ENCODE results near the gene MRTFB.
"Not testable (repeated sequence)": the region's sequence is repeated elsewhere in the genome, so short reads cannot be mapped to it uniquely, and the experiment has no call there.

The MRTFB gene

DNA sequence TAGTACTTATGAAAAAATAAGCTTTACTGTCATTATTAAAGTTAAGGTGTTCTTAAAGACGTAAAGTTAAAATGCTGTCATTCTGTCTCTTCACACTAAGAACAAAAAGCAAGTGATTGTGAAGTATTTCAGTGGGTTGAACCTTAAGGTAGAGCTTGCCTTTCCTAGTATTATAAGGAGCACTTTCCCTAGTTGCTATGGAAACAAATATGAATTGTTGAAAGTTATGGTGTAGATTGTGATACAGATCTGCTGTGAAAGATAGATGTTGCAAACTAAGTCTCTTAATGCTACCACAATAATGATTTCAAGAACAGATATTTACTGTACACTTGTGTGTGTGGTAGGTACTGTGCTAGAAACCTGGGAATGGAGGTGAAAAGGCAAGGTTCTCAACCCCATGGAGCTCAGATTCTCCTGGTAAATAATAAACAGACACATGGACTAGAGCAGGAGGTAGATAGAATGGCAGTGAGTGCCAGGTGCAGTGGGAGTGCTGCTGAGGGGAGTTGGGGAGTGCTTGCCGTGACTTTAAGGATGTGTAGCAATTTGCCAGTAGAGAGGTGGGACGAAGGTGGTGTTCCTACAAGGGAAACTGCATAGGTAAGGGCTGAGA lies 34.7 kb downstream of the MRTFB start:
- DNase-seq (ENCODE audit: low spot score), result no peak

- DNase-seq (ENCODE audit: low spot score), result no peak
These were observed 35.3 kb downstream of the MRTFB start for GRCh38 chr16:14106457-14106856.

- no peak for DNase-seq (ENCODE audit: low spot score)
These were observed 35.8 kb downstream of the MRTFB start for GRCh38 chr16:14106961-14107360.

DNA sequence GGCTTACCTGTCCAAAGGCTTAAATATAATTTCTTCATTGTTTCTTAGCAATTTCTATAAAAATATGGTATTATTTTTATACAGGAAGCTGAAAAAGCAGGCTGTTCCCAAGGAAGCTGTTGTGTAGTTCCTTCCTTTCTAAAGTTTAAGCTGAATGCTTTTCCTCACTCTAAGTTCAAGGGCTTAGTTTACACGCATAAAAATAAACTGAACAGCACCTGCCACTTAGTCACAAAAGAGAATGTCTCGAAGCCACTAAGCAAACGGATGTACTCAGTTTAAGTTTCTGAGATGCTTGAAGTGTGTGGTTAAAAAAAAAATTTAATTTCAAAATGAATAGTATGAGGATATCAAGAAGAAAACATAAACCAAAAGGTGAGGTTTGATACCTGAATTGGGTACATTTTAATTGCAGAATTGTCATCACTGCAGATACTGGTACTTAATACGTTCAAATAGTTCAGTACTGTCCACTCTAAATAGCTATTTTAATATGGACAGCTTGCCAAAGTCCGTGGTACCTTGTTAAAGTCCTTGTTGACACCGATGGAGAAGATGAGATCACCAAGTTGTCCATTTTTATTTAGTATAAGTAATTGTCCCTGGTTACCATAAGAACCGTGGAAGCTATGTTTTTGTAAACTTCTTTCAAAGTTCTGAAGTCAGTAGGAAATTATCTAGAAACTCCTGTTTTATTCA lies 38.1 kb downstream of the MRTFB start:
- DNase-seq (ENCODE audit: low spot score), result no peak

DNA sequence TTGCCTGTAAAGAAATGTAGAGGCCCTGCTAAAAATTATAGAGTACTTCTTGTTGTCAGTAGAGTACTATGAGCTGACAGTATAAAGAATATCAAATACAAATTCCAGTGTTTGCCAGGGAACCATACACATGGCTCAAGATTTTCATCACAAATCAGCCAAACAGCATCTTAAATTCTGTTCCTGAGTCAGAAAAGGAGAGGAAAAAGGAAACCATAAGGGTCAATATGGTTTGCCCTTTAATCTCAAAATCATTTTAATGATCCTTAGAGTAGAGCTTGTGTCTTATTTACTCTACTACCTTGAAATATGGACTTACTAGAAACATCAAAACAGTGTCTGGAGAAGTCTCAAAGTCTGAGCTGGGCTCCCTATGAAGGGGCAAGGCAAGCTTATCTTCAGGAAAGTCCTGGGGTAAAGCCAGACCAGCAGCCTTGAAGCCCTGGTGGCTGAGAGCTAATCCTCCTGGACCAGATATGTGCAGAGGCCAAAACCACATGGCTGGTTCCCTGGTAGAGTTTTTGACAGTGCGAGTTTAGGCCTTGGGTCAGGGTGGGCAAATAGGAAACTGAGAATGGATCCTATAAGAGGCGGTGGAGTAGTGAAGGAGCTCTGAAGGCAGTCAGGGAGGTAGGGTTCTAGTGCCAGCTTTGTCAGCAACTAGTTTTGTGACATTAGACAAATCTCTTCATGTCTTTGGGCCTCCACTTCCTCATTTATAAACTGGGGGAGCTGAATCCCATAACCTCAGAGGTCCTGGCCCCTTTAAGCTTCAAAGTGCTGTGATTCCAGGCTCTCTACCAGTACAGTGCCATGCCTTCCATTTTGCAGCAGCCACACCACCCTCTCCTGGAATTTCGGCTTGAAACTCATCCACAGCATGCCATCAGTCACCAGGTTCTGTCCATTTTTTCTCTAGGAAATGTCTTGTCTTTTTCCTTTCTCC lies 38.9 kb downstream of the MRTFB start:
- DNase-seq (ENCODE audit: low spot score), result no peak

DNA sequence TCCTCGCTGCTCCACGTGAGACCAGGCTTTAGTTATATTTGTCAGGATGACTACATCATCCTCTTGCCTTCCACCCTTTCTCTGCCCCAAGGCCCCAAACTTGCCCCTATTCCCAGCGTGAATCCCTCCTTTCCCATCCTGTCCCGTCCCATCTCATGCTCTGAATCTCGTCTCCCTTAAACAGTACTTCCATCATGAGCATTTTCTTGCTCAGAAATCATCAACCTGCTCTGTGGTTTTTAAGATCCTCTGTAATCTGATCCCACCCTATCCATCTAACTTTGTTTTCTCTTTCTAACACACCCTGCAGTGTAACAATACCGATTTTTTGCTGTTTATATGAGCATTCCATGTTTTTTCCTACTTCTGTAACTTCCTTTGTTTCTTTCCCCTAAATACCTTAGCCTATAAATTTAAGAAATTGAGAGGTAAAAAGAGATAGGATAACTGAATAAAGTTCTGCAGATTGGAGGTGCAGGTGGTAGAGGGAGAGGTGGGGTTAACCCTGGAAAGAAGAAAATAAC lies 39.7 kb downstream of the MRTFB start:
- no peak for DNase-seq (ENCODE audit: low spot score)

GRCh38 chr16:14111713-14112538 lies 40.8 kb downstream of the MRTFB start:
- DNase-seq (ENCODE audit: low spot score), result no peak

DNA sequence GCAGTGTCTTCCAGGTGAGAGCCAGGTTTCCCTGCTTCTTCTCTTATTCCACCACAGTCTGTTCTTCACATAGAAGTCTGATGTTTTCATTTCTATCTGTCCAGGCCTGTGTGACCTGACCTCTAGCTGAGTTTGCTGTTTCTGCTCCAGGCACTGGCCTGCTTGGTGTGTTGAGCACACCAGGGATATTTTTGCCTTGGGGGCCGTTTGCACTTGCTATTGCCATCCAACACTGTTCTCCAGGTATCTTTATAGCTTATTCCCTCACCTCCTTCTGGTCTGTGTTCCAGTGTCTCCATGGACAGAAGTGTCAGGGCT lies 41.4 kb downstream of the MRTFB start:
- DNase-seq (ENCODE audit: low spot score), result no peak

GRCh38 chr16:14113344-14113743 lies 42.2 kb downstream of the MRTFB start:
- DNase-seq (ENCODE audit: low spot score), result no peak

DNA sequence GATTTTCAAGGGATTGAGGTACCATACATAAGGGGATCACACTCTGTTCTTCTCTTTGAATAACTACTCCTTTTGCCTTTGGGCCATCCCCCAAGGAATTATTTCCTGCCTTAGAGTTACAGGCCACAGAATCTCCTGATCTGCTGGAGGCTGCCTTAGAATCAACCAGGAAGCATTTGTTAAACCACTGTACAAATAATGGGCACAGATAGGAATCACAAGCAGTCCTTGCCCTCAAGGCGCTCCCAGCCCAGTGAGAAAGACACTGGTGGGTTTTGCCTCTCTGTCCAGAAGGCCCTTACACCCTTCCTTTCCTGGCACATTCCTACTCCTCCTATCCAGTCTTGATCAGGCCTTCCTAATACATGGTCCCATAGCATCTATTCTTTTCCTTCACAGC lies 45.9 kb downstream of the MRTFB start:
- DNase-seq (ENCODE audit: low spot score), result no peak

- DNase-seq (ENCODE audit: low spot score), result no peak
These were observed 48.7 kb downstream of the MRTFB start for GRCh38 chr16:14119799-14120198.

DNA sequence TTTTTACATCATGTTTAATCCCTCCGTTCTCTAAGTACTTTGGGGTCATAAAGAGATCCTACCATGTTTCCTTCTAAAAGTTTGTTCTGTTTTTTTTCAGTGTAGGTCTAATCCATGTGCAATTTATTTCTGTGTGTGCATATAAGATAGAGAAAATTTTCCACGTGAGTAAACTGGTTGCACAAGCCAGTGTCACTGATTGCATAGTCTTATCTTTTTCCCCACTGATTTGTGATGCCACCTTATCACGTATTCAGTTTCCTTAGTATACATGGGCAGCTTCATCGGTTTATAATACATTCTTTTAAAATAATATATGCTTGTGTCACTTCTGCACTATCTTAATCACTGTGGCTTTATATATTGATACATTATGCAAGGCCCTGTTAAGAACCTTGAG lies 49.2 kb downstream of the MRTFB start:
- DNase-seq (ENCODE audit: low spot score), result no peak

- DNase-seq (ENCODE audit: low spot score), result no peak
These were observed 50.0 kb downstream of the MRTFB start for GRCh38 chr16:14121142-14121541.

DNA sequence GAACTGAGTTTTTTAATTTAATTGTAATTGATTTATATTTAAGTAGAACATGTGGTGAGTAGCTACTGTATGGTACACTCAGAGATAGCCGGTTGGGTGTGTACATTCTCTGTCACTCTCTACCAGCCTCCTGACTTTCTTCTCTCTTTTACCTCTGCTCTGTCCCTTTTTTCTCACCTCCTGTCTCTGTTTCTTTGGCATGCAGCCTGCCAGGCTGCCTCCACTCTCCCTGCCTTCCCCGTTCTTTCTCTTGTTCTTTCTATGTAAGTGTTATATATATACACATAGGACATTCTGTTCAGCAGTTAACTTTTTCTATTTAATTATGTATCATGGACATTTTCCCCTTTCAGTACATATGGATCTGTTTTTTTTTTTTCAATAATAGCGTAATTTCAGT lies 50.8 kb downstream of the MRTFB start:
- no peak for DNase-seq (ENCODE audit: low spot score)

DNA sequence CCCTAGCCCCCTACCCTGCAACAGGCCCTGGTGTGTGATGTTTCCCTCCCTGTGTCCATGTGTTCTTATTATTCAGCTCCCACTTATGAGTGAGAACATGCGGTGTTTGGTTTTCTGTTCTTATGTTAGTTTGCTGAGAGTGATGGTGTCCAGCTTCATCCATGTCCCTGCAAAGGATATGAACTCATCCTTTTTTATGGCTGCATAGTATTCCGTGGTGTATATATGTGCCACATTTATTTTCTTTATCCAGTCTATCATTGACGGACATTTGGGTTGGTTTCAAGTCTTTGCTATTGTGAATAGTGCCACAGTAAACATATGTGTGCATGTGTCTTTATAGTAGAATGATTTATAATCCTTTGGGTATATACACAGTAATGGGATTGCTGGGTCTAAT lies 51.3 kb downstream of the MRTFB start:
- DNase-seq (ENCODE audit: low spot score), result not testable (repeated sequence)

DNA sequence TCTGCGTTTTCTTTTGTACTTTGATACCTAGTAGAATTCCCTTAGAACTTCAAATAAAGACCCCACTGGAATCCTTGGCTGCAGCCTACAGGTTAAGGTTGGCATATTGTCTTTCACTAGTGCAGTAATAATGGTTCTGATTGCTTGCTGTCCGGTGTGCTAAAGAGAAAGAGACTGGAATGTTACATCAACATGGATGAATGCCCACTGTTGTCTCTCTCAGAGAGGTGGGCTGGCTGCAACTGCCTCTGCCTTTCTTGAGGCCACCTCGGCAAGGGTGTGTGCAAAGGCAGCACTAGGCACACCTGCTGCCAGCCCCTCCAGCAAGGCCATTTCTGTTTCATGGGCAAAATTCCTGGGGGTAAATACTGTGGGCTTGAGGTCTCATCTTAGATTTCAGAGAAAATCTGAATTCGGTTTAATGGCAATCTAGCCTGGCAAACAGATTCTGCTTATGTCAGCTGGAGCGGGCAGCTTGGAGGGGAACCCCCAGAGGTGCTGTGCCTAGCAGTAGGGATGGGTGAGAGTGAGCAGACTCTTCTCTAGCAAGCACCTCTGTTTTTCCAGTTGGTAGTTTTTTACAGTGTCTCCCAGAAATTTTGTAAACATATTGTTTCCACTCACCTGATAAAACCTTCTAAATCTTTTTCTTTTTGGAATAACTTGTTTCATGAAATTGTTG lies 54.0 kb downstream of the MRTFB start:
- DNase-seq (ENCODE audit: low spot score), result no peak

- no peak for DNase-seq (ENCODE audit: low spot score)
These were observed 54.6 kb downstream of the MRTFB start for GRCh38 chr16:14125708-14126107.

GRCh38 chr16:14128097-14128496 lies 57.0 kb downstream of the MRTFB start:
- no peak for DNase-seq (ENCODE audit: low spot score)

- DNase-seq (ENCODE audit: low spot score), result no peak
These were observed 58.4 kb downstream of the MRTFB start for GRCh38 chr16:14129502-14129901.

DNA sequence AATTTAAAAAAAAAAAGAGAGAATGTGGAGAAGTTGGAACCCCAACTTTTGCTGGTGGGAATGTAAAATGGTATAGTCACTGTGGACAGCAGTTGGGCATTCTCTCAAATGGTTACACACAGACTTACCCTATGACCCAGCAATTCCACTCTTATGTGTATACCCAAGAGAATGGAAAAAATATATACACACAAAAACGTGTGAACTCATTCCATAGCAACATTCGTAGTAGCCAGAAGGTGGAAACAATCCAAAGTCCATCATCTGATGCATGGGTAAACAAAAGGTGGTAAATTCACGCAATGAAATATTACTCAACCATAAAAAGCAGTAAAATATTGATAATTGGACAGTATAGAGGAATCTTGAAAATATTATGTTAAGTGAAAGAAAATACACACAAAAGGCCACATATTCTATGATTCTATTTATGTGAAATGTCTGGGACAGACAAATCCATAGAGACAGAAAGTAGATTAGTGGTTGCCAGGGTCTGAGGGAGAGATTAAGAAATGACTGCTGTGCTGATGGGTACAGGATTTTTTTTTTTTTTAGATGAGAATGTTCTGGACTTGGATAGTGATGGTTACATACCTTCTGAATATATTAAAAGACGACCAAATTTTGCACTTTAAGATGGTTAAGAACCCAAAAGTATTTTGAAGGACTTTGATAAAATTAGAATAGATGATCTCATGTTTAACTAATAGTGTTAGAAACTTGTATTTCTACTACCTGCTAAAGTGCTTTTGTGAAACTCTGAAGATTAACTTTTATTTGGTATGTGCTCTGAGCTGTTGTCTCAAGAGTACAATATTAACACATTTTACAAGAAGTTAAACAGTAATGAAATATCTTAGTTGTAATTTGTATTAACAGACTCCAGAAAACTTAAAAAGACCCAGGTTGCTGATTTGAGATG lies 60.9 kb downstream of the MRTFB start:
- no peak for DNase-seq (ENCODE audit: low spot score)

Data from hepatic stellate cell (primary cell).